Measurements from ENCODE around the gene ITGA11. TPM values are rescaled to one million over a fixed set of nuclear protein-coding genes. Genes with fewer than 3 reads are reported as not detected.
"Not testable (repeated sequence)": the region's sequence is repeated elsewhere in the genome, so short reads cannot be mapped to it uniquely, and the experiment has no call there.

Gene ITGA11
- total and polyA plus RNA-seq, 8 donors, result 0.08 to 12.1 (median 2.0) TPM

- H3K27ac ChIP-seq, result no peak overlapping the region
- H3K4me3 ChIP-seq, result no peak overlapping the region
- intact Hi-C loops (cut with DNase I; ENCODE audit: low total_unique reads), result no loop called here
- DNase-seq, result no peak
- WGBS, 5 donors, result 78 to 87% (median 82%) methylated on average over 10 to 11 of the region's 11 CpGs
- H3K4me1 ChIP-seq, result no peaks in the 10 kb centered on the region
- no peaks in the 10 kb centered on the region for H3K36me3 ChIP-seq
- H3K27me3 ChIP-seq, result no peaks in the 10 kb centered on the region
- TF ChIP-seq CTCF (IDR thresholded peaks at IDR 0.05) (no peak), POLR2A (IDR thresholded peaks at IDR 0.05) (no peak), POLR2AphosphoS5 (IDR thresholded peaks at IDR 0.05) (no peak)
- peaks cover 0 to 14% (median 0%) of the 10 kb centered on the region in 4 donors for H3K9me3 ChIP-seq
These were observed 30.2 kb downstream of the ITGA11 start for GRCh38 chr15:68401496-68402431.

GRCh38 chr15:68400066-68400456, 31.9 kb downstream of the ITGA11 start:
- 33 to 57% (median 36%) methylated on average over 1 of the region's 1 CpG for WGBS, 5 donors
- Histone ChIP-seq H3K36me3 (no peaks in the 10 kb centered on the region), H3K27ac (no peak overlapping the region), H3K4me3 (no peak overlapping the region), H3K9me3 (peaks cover 0 to 16% (median 0%) of the 10 kb centered on the region in 4 donors), H3K27me3 (no peaks in the 10 kb centered on the region), H3K4me1 (no peaks in the 10 kb centered on the region)
- DNase-seq, result no peak
- TF ChIP-seq POLR2AphosphoS5 (IDR thresholded peaks at IDR 0.05) (no peak), CTCF (IDR thresholded peaks at IDR 0.05) (no peak), POLR2A (IDR thresholded peaks at IDR 0.05) (no peak), EP300 (IDR thresholded peaks at IDR 0.05) (no peak)
- intact Hi-C loops (cut with DNase I; ENCODE audit: low total_unique reads), result no loop called here

- Histone ChIP-seq H3K36me3 (no peaks in the 10 kb centered on the region), H3K4me1 (no peaks in the 10 kb centered on the region), H3K4me3 (no peak overlapping the region), H3K27me3 (no peaks in the 10 kb centered on the region), H3K9me3 (peaks cover 0 to 21% (median 0%) of the 10 kb centered on the region in 4 donors), H3K27ac (no peak overlapping the region)
- intact Hi-C loops (cut with DNase I; ENCODE audit: low total_unique reads), result no loop called here
- no peak for DNase-seq
- TF ChIP-seq EP300 (IDR thresholded peaks at IDR 0.05), result no peak
- no peak for TF ChIP-seq POLR2AphosphoS5 (IDR thresholded peaks at IDR 0.05)
- no peak for TF ChIP-seq CTCF (IDR thresholded peaks at IDR 0.05)
- no peak for TF ChIP-seq POLR2A (IDR thresholded peaks at IDR 0.05)
- 80 to 89% (median 84%) methylated on average over 5 of the region's 5 CpGs for WGBS, 5 donors
These were observed 32.6 kb downstream of the ITGA11 start for GRCh38 chr15:68399096-68400065.

GRCh38 chr15:68397999-68398398, 34.0 kb downstream of the ITGA11 start:
- intact Hi-C loops (cut with DNase I; ENCODE audit: low total_unique reads); H3K36me3 ChIP-seq; H3K27ac ChIP-seq; DNase-seq; H3K4me3 ChIP-seq; H3K4me1 ChIP-seq; H3K27me3 ChIP-seq: not testable (repeated sequence)
- peaks cover 0 to 14% (median 0%) of the 10 kb centered on the region in 4 donors for H3K9me3 ChIP-seq
- 100% methylated on average over 1 to 3 of the region's 3 CpGs; no CpG with 5 or more reads in 3 of the 5 donors for WGBS, 5 donors

Measured in stomach (tissue), 9 donors.